AG10803 (cell line): ENCODE data around the gene TDRD7.

Experiments used
- DNase-seq: peaks from one replicate; pipeline ENCODE4 v3.0.0; 2010; ENCODE audit warnings: low read depth
- H3K4me3 ChIP-seq: 2 replicates; pipeline ENCODE4 v1.5.1; 2011; ENCODE audit warnings: mild to moderate bottlenecking, low read length, control low read depth
- CTCF ChIP-seq: conservative IDR thresholded peaks from 2 replicates; pipeline ENCODE4 v1.5.1; 2011; ENCODE audit warnings: mild to moderate bottlenecking, low read length, control low read depth, inconsistent platforms

Gene TDRD7

GRCh38 chr9:97462914-97463313, 51.0 kb downstream of the TDRD7 start:
- no peak for DNase-seq
- no peak for TF ChIP-seq CTCF
- H3K4me3 ChIP-seq = no peak overlapping the region

GRCh38 chr9:97468658-97469448, 57.0 kb downstream of the TDRD7 start:
- peak; percentile 90 for TF ChIP-seq CTCF
- H3K4me3 ChIP-seq = no peak overlapping the region
- DNase-seq = peak; percentile 69

GRCh38 chr9:97470076-97470475, 58.2 kb downstream of the TDRD7 start:
- H3K4me3 ChIP-seq = no peak overlapping the region
- TF ChIP-seq CTCF = no peak
- no peak for DNase-seq

GRCh38 chr9:97473717-97474116, 61.8 kb downstream of the TDRD7 start:
- TF ChIP-seq CTCF = no peak
- no peak overlapping the region for H3K4me3 ChIP-seq
- no peak for DNase-seq

- no peak overlapping the region for H3K4me3 ChIP-seq
- no peak for DNase-seq
- no peak for TF ChIP-seq CTCF
These were observed 62.6 kb downstream of the TDRD7 start for GRCh38 chr9:97474372-97474925.

GRCh38 chr9:97475059-97475458, 63.2 kb downstream of the TDRD7 start:
- DNase-seq = peak; percentile 71
- H3K4me3 ChIP-seq = no peak overlapping the region
- TF ChIP-seq CTCF = no peak
